HG03457 (cell line): Measurements from ENCODE around the gene GPR160.
"Not testable (repeated sequence)": the region's sequence is repeated elsewhere in the genome, so short reads cannot be mapped to it uniquely, and the experiment has no call there.

Source experiments
- ATAC-seq: cut with Tn5 transposase; IDR thresholded peaks from one replicate; pipeline ENCODE4 v1.9.1; 2021; ENCODE audit warnings: moderate number of reproducible peaks; ENCODE audit not compliant: unreplicated experiment

Gene GPR160

GRCh38 chr3:170037463-170038433 lies at the start of gene GPR160:
GPR160 (plus strand) TSS chr3:170037995; CDS start chr3:170083973, 45,978 bp downstream.
- peak; percentile 61 for ATAC-seq

GRCh38 chr3:169990431-169990830 lies 47.4 kb upstream of the GPR160 start:
- ATAC-seq = no peak

GRCh38 chr3:169992156-169992555 lies 45.6 kb upstream of the GPR160 start:
- ATAC-seq = no peak

GRCh38 chr3:169992781-169993180 lies 45.0 kb upstream of the GPR160 start:
- no peak for ATAC-seq

- ATAC-seq = no peak
Observed at GRCh38 chr3:169993761-169994160, 44.0 kb upstream of the GPR160 start.

- no peak for ATAC-seq
Observed at GRCh38 chr3:169996063-169996462, 41.7 kb upstream of the GPR160 start.

GRCh38 chr3:169998668-169999131 lies 39.1 kb upstream of the GPR160 start:
- ATAC-seq = no peak

GRCh38 chr3:169999433-169999832 lies 38.4 kb upstream of the GPR160 start:
- ATAC-seq = peak; percentile 44

GRCh38 chr3:170000051-170000450 lies 37.7 kb upstream of the GPR160 start:
- ATAC-seq = no peak

GRCh38 chr3:170002231-170002630 lies 35.6 kb upstream of the GPR160 start:
- no peak for ATAC-seq

- ATAC-seq = no peak
Observed at GRCh38 chr3:170002879-170003278, 34.9 kb upstream of the GPR160 start.

GRCh38 chr3:170003881-170004356 lies 33.9 kb upstream of the GPR160 start:
- ATAC-seq = no peak

GRCh38 chr3:170007031-170007663 lies 30.6 kb upstream of the GPR160 start:
- peak; percentile 84 for ATAC-seq

- ATAC-seq = no peak
Observed at GRCh38 chr3:170010498-170010897, 27.3 kb upstream of the GPR160 start.

- no peak for ATAC-seq
Observed at GRCh38 chr3:170012683-170013400, 25.0 kb upstream of the GPR160 start.

GRCh38 chr3:170016057-170016456 lies 21.7 kb upstream of the GPR160 start:
- ATAC-seq = no peak

- ATAC-seq = not testable (repeated sequence)
Observed at GRCh38 chr3:170019306-170019705, 18.5 kb upstream of the GPR160 start.

GRCh38 chr3:170021083-170021482 lies 16.7 kb upstream of the GPR160 start:
- no peak for ATAC-seq

- no peak for ATAC-seq
Observed at GRCh38 chr3:170022336-170022735, 15.5 kb upstream of the GPR160 start.

GRCh38 chr3:170023165-170023564 lies 14.6 kb upstream of the GPR160 start:
- no peak for ATAC-seq

- no peak for ATAC-seq
Observed at GRCh38 chr3:170024581-170024980, 13.2 kb upstream of the GPR160 start.
